SIG-M5 (cell line): ENCODE data around the gene PROSER2.

Source experiments
- DNase-seq: peaks from one replicate; lab custom pipeline; 2025; lab: John Stamatoyannopoulos, UW

The PROSER2 gene

GRCh38 chr10:11909618-11910017 lies 86.5 kb downstream of the PROSER2 start:
- DNase-seq = no peak

- no peak for DNase-seq
Observed at GRCh38 chr10:11910102-11910501, 86.9 kb downstream of the PROSER2 start.

- DNase-seq = no peak
Observed at GRCh38 chr10:11913079-11913641, 90.0 kb downstream of the PROSER2 start.

- DNase-seq = no peak
Observed at GRCh38 chr10:11918384-11918783, 95.2 kb downstream of the PROSER2 start.

GRCh38 chr10:11919271-11919670 lies 96.1 kb downstream of the PROSER2 start:
- DNase-seq = no peak
